H54 (cell line): ENCODE measurements around the gene PHC3.
A peak's percentile ranks its signal among the peaks of the same experiment; 100 is the strongest.

Experiments used
- DNase-seq: peaks from one replicate; pipeline ENCODE4 v3.0.0; 2011; ENCODE audit warnings: low spot score, mixed read lengths; ENCODE audit not compliant: insufficient read length
- FAIRE-seq: peaks from 3 replicates; lab custom pipeline; 2011; peaks lifted over from hg19 to GRCh38; lab: Jason Lieb, UNC
- POLR2A ChIP-seq: IDR thresholded peaks from 2 replicates; pipeline ENCODE4 v1.6.1; 2011; ENCODE audit warnings: low read depth, mild to moderate bottlenecking, low read length

Gene PHC3

DNA sequence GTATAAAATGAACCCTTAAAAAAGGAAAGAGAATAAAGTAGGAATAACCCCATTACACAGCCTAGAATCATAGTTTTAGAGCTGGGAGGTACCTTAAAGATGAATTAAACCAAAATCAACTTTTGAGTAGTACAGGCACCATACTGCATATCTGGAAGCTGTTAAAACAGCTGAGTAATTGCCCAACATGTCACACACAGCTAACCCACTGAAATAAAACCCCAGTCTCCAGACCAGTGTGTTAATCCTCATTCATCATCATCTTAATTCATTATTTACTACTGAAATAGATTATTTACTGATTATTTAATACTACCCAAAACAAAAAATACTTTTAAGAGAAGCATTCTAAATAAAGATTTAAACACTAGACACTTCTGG, 90.9 kb downstream of the PHC3 start:
- TF ChIP-seq POLR2A = no peak
- DNase-seq (no peak), FAIRE-seq (no peak)

DNA sequence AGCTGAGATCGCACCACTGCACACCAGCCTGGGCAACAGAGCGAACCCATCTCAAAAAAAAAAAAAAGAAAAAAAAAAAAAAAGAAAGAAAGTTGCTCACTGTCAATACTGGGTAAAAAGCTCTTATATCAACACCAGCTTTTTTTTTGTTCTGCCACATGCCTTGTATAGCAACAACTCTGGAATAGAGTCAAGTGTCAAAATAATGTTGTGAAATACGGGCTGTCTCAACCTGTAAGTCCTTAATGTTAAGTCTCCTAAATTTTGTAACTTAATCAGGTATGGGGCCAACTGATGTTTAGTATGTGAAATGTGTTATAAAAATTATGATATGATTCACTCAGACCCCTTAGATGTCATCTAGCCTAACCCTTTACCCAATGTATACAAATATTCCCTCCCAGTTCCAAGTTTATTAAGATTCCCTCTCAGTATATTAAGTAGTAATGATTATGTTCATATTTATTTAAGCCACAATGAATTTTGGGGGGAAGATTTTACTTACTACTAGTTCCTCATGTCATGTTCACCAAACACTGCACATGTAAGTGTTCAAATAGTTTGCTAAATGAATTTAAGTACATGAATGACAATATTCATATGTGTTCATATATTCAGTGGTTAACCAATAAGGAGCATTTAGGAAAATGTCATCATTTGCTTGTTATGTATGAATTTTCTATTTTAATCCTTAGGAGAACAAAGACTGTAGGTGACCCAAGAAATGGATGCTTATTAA, 91.5 kb downstream of the PHC3 start:
- TF ChIP-seq POLR2A = no peak
- DNase-seq (no peak), FAIRE-seq (no peak)

GRCh38 chr3:170085396-170085795, 96.1 kb downstream of the PHC3 start:
- DNase-seq = no peak
- TF ChIP-seq POLR2A = no peak
- FAIRE-seq = no peak

GRCh38 chr3:170083343-170083742, 98.2 kb downstream of the PHC3 start:
- DNase-seq = no peak
- TF ChIP-seq POLR2A = no peak

DNA sequence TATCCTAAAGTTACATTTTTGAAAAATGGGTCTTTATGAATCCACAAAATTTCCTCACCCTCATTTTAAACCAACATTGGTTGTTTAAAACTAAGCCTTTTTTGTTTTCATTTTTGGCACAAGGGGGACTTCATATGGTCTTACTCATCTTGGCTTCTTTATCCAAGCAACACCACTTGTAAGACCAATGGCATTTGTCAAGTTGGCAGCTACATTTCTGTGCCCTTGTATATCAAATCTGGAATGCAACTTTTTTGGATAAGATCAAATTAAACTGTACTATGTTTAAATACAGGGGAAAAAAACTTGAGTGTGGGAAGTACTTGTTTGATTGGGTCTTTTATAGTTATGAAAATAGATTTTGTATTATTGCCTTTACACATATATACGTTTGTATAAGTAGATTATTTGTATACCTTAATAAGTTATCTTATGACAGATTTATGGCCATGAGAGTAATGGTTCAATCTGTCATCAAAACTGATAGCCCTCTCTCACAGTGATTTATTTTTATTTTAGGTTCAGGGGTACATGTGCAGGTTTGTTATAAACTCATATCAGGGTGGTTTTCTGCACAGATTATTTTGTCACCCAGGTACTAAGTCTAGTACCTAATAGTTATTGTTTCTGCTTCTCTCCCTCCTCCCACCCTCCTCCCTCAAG, 100.3 kb downstream of the PHC3 start:
- no peak for TF ChIP-seq POLR2A
- no peak for DNase-seq
- no peak for FAIRE-seq

More at GRCh38 chr3:170083343-170083742, 98.2 kb downstream of the PHC3 start:
- no peak for FAIRE-seq

GRCh38 chr3:170080605-170081004, 100.9 kb downstream of the PHC3 start:
- DNase-seq = no peak
- TF ChIP-seq POLR2A = no peak
- no peak for FAIRE-seq

DNA sequence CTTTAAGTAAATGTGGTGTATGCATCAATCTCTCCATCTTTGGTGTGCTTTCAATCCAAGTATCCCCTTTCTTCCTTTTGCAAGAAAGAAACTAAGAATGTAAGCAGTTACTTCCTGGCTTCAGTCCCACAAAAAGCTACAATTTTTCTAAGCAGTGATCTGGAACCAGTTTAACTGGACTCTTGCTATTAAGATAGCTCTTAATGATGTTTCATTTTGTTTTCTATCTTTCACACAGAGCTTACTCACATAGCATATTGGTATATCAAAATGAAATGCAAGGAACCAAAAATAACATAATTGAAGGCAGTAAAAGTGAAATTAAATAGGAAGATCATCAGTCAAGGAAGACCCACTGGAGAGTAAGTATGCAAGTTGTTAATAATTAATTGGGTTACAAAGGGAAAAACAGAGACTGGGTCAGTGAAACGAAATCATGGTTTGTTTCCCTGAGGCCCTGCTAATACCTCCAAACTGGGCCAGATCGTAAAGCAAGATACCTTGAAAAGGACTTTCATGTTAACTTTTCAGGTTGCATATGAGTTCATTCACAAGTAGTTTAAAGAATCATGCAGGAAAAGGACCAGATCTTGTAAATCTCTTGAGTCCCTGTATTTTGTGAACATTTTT, 101.9 kb downstream of the PHC3 start:
- DNase-seq (no peak), FAIRE-seq (no peak)
- TF ChIP-seq POLR2A = no peak

DNA sequence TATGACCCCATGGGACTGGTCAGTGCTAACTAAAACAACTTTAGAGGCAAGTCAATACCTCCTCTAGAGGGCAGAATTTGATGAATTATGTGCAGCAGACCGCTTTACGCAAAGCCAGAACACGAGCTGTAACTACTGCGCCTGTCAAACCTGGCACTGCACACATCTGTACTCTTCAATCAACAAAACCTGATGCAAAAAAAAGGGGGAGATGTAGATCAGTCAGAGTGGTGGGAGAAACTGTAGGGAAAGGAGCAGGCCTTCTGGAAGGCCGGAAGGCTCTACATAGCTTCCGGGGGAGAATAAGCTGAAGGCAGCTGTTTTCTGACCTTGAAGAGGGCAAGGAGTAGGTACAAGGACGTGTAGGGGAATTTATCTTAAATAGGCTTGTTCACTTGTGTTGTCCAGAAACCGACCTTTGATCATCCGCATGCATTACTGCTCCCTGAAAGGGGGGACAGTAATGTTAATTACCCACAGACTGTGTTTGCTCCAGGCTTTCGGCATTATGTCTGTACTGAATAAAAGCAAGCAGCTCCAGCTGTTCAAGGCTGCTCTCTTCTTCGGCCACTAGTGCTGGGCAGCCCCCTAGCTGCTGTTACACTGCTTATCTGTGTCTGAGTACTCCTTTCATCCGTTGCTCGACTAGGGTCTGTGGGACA, 102.8 kb downstream of the PHC3 start:
- TF ChIP-seq POLR2A = no peak
- FAIRE-seq (no peak), DNase-seq (no peak)

DNA sequence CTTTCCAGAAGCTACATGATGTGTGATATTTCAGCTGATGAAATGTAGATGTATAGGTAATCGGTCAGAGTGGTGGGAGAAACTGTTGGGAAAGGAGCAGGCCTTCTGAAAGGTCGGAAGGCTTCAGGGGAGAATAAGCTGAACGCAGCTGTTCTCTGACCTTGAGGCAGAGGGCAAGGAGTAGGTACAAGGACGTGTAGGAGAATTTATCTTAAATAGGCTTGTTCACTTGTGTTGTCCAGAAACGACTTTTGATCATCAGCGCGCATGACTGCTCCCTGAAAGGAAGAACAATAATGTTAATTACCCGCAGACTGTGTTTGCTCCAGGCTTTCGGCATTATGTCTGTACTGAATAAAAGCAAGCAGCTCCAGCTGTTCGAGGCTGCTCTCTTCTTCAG, 104.2 kb downstream of the PHC3 start:
- DNase-seq (no peak), FAIRE-seq (no peak)
- no peak for TF ChIP-seq POLR2A

- FAIRE-seq (no peak), DNase-seq (peak; percentile 9)
- TF ChIP-seq POLR2A = no peak
These were observed 104.8 kb downstream of the PHC3 start for GRCh38 chr3:170076715-170077238.

GRCh38 chr3:170075441-170076091, 106.0 kb downstream of the PHC3 start:
- FAIRE-seq = no peak
- no peak for TF ChIP-seq POLR2A
- DNase-seq = no peak

GRCh38 chr3:170064108-170064507, 117.4 kb downstream of the PHC3 start:
- FAIRE-seq = no peak
- DNase-seq = no peak
- TF ChIP-seq POLR2A = no peak

GRCh38 chr3:170063691-170064090, 117.8 kb downstream of the PHC3 start:
- no peak for DNase-seq
- no peak for FAIRE-seq
- TF ChIP-seq POLR2A = no peak
